A549 (cell line): ENCODE results near the gene GPR35. TPM values are rescaled to one million over a fixed set of nuclear protein-coding genes. Genes with fewer than 3 reads are reported as not detected.

Experiments used
- ATAC-seq, 2 experiments: fragments of 200-7000 bp in 1 of 2; fragments of >200 bp in 1 of 2; cut with Nextera tagmentation in 1 of 2; cut with Tn5 transposase in 1 of 2; 3 replicates each; pipeline versions ENCODE4 v1.8.0 to v1.9.1; 2018 to 2020; ENCODE audit warnings: mild to moderate bottlenecking in 1 of 2, moderate library complexity in 1 of 2
- CTCF ChIA-PET: fragments of 300-600 bp; sonication (Branson Sonifier 250); formaldehyde crosslinking; extraction: SDS; loops from one replicate; lab custom pipeline; 2021; ENCODE audit warnings: antibody characterized with exemption, inconsistent platforms; lab: Yijun Ruan, JAX
- POLR2A ChIA-PET: fragments of 350-600 bp; formaldehyde crosslinking; extraction: SDS; loops from one replicate; lab custom pipeline; 2021; ENCODE audit warnings: antibody characterized with exemption, inconsistent platforms; lab: Yijun Ruan, JAX
- DNase-seq, 2 experiments: peaks; one replicate each; pipeline versions ENCODE4 v3.0.0 to v3.0.0-alpha.2; 2011 to 2016; ENCODE audit warnings: low read depth in 1 of 2, low spot score in 1 of 2
- FAIRE-seq: peaks from 2 replicates; lab custom pipeline; 2011; peaks lifted over from hg19 to GRCh38; lab: Jason Lieb, UNC
- H3K27ac ChIP-seq, 2 experiments: fragments of >200 bp; sonication (Bioruptor Twin); formaldehyde crosslinking; 3 replicates each; pipeline ENCODE4 v1.5.1; 2016 to 2017
- H3K4me1 ChIP-seq: fragments of >200 bp; sonication (Bioruptor Twin); formaldehyde crosslinking; 3 replicates; pipeline ENCODE4 v1.6.1; 2016
- H3K4me2 ChIP-seq: fragments of >200 bp; sonication (Bioruptor Twin); formaldehyde crosslinking; 3 replicates; pipeline ENCODE4 v1.6.1; 2016
- H3K4me3 ChIP-seq: fragments of >200 bp; sonication (Bioruptor Twin); formaldehyde crosslinking; 3 replicates; pipeline ENCODE4 v1.5.1; 2016
- H3K9me3 ChIP-seq: fragments of >200 bp; sonication (Bioruptor Twin); formaldehyde crosslinking; 3 replicates; pipeline ENCODE4 v1.6.1; 2016
- CEBPB ChIP-seq, 2 experiments: fragments of >200 bp in 1 of 2; sonication (Bioruptor Twin) in 1 of 2; formaldehyde crosslinking in 1 of 2; IDR thresholded peaks; 2 replicates each; pipeline ENCODE4 v1.6.1; 2012 to 2016
- CHD2 ChIP-seq: fragments of 150-350 bp; IDR thresholded peaks from 2 replicates; pipeline ENCODE4 v1.6.1; 2014; ENCODE audit warnings: low read length; ENCODE audit not compliant: partially characterized antibody
- EHF ChIP-seq: fragments of 250-450 bp; sonication (Bioruptor Pico); IDR thresholded peaks from 2 replicates; pipeline ENCODE4 v1.5.0; 2020; ENCODE audit warnings: mild to moderate bottlenecking
- ESRRA ChIP-seq: fragments of 150-350 bp; IDR thresholded peaks from 2 replicates; pipeline ENCODE4 v1.6.1; 2014; ENCODE audit warnings: mild to moderate bottlenecking, low read length, borderline replicate concordance
- FOSB ChIP-seq: fragments of 250-450 bp; sonication (Bioruptor Pico); IDR thresholded peaks from 2 replicates; pipeline ENCODE4 v1.5.0; 2020; ENCODE audit warnings: mild to moderate bottlenecking, moderate library complexity
- FOSL2 ChIP-seq, 2 experiments: fragments of 450-650 bp in 1 of 2; fragments of >200 bp in 1 of 2; sonication (Bioruptor Twin) in 1 of 2; formaldehyde crosslinking; IDR thresholded peaks; 2 replicates each; pipeline versions ENCODE4 v1.5.0 to v1.6.1; 2016 to 2020; ENCODE audit warnings: mild to moderate bottlenecking in 1 of 2, moderate library complexity in 1 of 2
- FOXS1 ChIP-seq: fragments of 250-450 bp; sonication (Bioruptor Pico); IDR thresholded peaks from 2 replicates; pipeline ENCODE4 v1.5.0; 2020; ENCODE audit warnings: mild to moderate bottlenecking, moderate library complexity
- GATA3 ChIP-seq: IDR thresholded peaks from 2 replicates; pipeline ENCODE4 v1.6.1; 2012; ENCODE audit warnings: borderline replicate concordance
- HOXA7 ChIP-seq: fragments of 250-450 bp; sonication (Bioruptor Pico); IDR thresholded peaks from 2 replicates; pipeline ENCODE4 v1.5.0; 2020; ENCODE audit warnings: mild to moderate bottlenecking, moderate library complexity
- JUN ChIP-seq, 2 experiments: fragments of >200 bp; sonication (Bioruptor Twin); formaldehyde crosslinking; IDR thresholded peaks; 2 replicates in 1 of 2; 3 replicates in 1 of 2; pipeline ENCODE4 v1.6.1; 2016 to 2017
- MAFK ChIP-seq: fragments of 450-650 bp; IDR thresholded peaks from 2 replicates; pipeline ENCODE4 v1.6.1; 2014; ENCODE audit not compliant: partially characterized antibody
- MAZ ChIP-seq: fragments of 150-350 bp; IDR thresholded peaks from 2 replicates; pipeline ENCODE4 v1.6.1; 2014; ENCODE audit warnings: antibody characterized with exemption, low read depth, low read length, borderline replicate concordance
- MYC ChIP-seq: IDR thresholded peaks from 2 replicates; pipeline ENCODE4 v1.6.1; 2012; ENCODE audit warnings: mild to moderate bottlenecking, inconsistent platforms, low read length, improper control_type of control experiment, borderline replicate concordance
- NPAS2 ChIP-seq: fragments of 250-450 bp; sonication (Bioruptor Pico); IDR thresholded peaks from 2 replicates; pipeline ENCODE4 v1.8.0; 2022; ENCODE audit warnings: mild to moderate bottlenecking, moderate library complexity, borderline replicate concordance
- PHF8 ChIP-seq: fragments of 200-600 bp; sonication (generic); IDR thresholded peaks from 2 replicates; pipeline ENCODE4 v1.6.1; 2016; ENCODE audit warnings: low read depth, mild to moderate bottlenecking, antibody characterized with exemption, moderate library complexity, borderline replicate concordance
- POLR2A ChIP-seq: IDR thresholded peaks from 2 replicates; pipeline ENCODE4 v1.6.1; 2012; ENCODE audit warnings: mild to moderate bottlenecking, low read length
- POLR2AphosphoS2 ChIP-seq: conservative IDR thresholded peaks from 2 replicates; pipeline ENCODE4 v1.6.1; 2012; ENCODE audit warnings: low read length, improper control_type of control experiment, inconsistent platforms
- RAD21 ChIP-seq, 2 experiments: fragments of >200 bp in 1 of 2; sonication (Bioruptor Twin) in 1 of 2; formaldehyde crosslinking in 1 of 2; IDR thresholded peaks in 1 of 2; conservative IDR thresholded peaks in 1 of 2; 2 replicates in 1 of 2; 3 replicates in 1 of 2; pipeline ENCODE4 v1.6.1; 2012 to 2018; ENCODE audit warnings: inconsistent platforms in 1 of 2
- SMC3 ChIP-seq: fragments of >200 bp; sonication (Bioruptor Twin); formaldehyde crosslinking; IDR thresholded peaks from 3 replicates; pipeline ENCODE4 v1.6.1; 2018; ENCODE audit warnings: inconsistent platforms
- ZFP36 ChIP-seq: fragments of 450-650 bp; IDR thresholded peaks from 2 replicates; pipeline ENCODE4 v1.6.1; 2014; ENCODE audit warnings: borderline replicate concordance; ENCODE audit not compliant: partially characterized antibody
- WGBS: methylation state at CpG from one replicate; pipeline ENCODE4 v1.1.6; 2017; ENCODE audit errors: missing lambda C conversion rate; 5-methylcytosine and 5-hydroxymethylcytosine counted together
- polyA plus RNA-seq, 4 experiments: library from polyadenylated mRNA; depleted of rRNA in 3 of 4; stranded (reverse); fragments of >200 nt; fragmentation: RNase III in 1 of 4; extraction: RNeasy Plus Mini Kit Qiagen cat#74134 plus additional on column Dnase treatment in 1 of 4; gene quantifications; 2 replicates in 3 of 4; 3 replicates in 1 of 4; pipeline ENCODE4 v1.2.3, GENCODE V29; 2011 to 2017
- TF ChIP-seq, protein P1 (sequence below): IDR thresholded peaks from 2 replicates; pipeline ENCODE4 v1.6.1; 2012
- TF ChIP-seq, protein P2 (sequence below): fragments of 450-650 bp; IDR thresholded peaks from 2 replicates; pipeline ENCODE4 v1.6.1; 2014; ENCODE audit warnings: antibody characterized with exemption
- TF ChIP-seq, protein P3 (sequence below): fragments of 250-450 bp; sonication (Bioruptor Pico); IDR thresholded peaks from 2 replicates; pipeline ENCODE4 v1.5.0; 2021; ENCODE audit warnings: mild to moderate bottlenecking, moderate library complexity, borderline replicate concordance

Gene GPR35
- polyA plus RNA-seq, 2 of the 4 experiments (the other 2 are of a cell fraction) = 0.65 to 0.90 TPM

DNA sequence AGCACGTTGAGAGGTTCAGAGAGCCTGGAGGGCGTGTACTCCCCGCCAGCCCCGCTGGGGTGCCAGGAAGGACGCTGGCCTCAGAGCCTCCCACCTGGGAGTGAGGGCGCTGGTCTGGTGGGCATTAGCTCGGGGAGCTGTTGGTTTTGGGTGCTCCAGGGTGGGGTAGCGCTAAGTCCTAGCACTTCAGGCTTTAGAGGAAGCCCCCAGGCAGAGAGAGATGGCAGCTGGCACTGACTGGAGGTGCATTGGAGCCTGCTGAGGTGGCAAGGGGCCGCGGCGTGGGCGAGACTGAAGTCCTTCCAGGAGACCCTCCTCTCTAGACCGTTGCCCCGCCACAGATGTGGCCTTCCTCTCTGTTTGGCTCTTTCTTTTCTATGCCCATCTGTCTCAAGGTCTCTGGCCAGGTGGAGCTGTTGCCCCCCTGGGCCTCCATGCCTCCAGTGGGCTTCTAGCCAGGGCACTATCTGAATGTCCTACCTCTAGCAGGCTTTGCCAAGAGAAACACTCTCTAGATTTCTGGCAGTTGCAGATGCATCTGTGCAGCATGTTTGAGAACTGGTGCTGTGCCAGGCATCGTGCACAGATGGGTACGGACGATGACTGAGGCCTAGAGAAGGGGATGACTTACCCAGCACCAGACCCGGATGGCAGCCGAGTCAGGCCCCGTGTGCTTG lies 32.1 kb upstream of the GPR35 start (continued):
- TF ChIP-seq ZFP36 = no peak

DNA sequence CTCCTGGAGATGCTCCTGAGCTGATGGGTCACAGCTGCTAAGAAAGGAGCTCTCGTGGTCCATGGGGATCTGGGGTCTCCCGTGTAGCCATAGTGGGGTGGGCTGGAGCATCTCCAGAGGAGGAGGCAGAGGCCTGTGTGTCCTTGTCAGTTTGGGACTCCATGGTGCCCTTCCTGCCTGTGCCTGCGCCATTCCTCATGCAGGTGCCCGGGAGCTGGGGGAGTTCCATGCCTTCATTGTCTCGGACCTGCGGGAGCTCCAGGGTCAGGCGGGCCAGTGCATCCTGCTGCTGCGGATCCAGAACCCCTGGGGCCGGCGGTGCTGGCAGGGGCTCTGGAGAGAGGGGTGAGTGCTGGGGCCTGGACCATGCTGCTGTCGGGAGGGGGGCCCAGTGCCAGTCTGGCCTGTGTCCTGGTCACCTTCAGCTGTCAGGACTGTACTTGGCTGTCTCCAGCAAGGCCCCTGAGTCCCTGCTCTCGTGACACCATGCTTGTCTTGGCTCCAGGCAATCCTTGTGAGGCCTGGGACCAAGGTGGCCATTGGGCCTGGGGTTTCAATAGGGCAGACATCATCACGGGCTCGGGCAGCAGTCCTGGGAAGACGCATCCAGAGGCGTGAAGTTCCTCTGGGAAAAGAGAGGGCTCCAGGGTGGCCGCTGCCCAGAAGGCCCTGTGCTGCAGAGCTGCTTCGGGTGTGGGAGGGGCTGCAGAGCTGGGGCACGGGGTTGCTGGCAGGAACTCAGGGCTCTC lies 31.4 kb upstream of the GPR35 start:
- ChIA-PET CTCF (interaction anchor here (1.0 to 1.2 kb wide), 2 partner anchors 10 to 28 kb away, joined by 3 read pairs; no protein-coding TSS in a partner anchor), POLR2A (no interaction called here)
- no peaks in the 10 kb centered on the region for H3K4me1 ChIP-seq
- no peak overlapping the region for H3K4me2 ChIP-seq
- no peak overlapping the region for H3K27ac ChIP-seq
- TF ChIP-seq MYC (no peak), ESRRA (no peak), POLR2AphosphoS2 (no peak), HOXA7 (CRISPR knock-in tag) (no peak), ZFP36 (no peak), SMC3 (no peak), MAFK (no peak), FOXS1 (CRISPR knock-in tag) (no peak), JUN (IDR thresholded peaks at IDR 0.05) (no peak), PHF8 (no peak), POLR2A (no peak), GATA3 (no peak), RAD21 (conservative IDR thresholded peaks at IDR 0.05 in 1 of 2, IDR thresholded peaks at IDR 0.05 in 1 of 2) (no peak), FOSL2 (IDR thresholded peaks at IDR 0.05) (no peak), FOSL2 (CRISPR knock-in tag; IDR thresholded peaks at IDR 0.05) (no peak)
- TF ChIP-seq, protein P1, sequence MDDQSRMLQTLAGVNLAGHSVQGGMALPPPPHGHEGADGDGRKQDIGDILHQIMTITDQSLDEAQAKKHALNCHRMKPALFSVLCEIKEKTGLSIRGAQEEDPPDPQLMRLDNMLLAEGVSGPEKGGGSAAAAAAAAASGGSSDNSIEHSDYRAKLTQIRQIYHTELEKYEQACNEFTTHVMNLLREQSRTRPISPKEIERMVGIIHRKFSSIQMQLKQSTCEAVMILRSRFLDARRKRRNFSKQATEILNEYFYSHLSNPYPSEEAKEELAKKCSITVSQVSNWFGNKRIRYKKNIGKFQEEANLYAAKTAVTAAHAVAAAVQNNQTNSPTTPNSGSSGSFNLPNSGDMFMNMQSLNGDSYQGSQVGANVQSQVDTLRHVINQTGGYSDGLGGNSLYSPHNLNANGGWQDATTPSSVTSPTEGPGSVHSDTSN = no peak
- TF ChIP-seq, protein P2, sequence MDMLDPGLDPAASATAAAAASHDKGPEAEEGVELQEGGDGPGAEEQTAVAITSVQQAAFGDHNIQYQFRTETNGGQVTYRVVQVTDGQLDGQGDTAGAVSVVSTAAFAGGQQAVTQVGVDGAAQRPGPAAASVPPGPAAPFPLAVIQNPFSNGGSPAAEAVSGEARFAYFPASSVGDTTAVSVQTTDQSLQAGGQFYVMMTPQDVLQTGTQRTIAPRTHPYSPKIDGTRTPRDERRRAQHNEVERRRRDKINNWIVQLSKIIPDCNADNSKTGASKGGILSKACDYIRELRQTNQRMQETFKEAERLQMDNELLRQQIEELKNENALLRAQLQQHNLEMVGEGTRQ = no peak
- no peaks in the 10 kb centered on the region for H3K9me3 ChIP-seq
- no peak overlapping the region for H3K4me3 ChIP-seq
- ATAC-seq (no peak), DNase-seq (no peak), FAIRE-seq (no peak)
- WGBS = 95% methylated on average over 12 of the region's 19 CpGs

DNA sequence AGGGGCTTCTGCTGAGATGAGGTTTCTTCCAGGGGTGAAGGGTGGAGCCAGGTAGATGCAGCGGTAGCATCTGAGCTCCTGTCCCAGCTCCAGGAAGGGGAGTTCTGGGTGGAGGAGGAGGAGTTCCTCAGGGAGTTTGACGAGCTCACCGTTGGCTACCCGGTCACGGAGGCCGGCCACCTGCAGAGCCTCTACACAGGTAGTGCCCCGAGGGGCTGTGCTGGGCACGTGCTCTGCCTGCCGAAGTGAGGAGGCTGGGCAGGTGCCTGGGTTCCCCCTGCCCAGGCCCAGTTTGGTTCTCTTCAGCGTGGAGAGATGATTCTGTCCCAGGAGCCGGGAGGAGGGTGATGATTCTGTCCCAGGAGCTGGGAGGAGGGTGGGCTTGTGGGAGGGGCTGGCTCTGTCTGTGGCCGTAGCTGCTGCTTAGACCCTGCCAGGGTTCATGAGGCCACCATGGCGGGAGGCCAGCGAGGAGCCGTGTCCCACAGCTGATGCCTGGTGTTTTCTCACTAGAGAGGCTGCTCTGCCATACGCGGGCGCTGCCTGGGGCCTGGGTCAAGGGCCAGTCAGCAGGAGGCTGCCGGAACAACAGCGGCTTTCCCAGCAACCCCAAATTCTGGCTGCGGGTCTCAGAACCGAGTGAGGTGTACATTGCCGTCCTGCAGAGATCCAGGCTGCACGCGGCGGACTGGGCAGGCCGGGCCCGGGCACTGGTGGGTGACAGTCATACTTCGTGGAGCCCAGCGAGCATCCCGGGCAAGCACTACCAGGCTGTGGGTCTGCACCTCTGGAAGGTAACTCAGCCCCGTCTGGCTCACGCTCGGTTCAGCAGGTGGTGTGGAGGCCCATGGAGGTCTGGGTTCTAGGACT lies 30.5 kb upstream of the GPR35 start:
- no peak for FAIRE-seq
- H3K27ac ChIP-seq = no peak overlapping the region
- no peak overlapping the region for H3K4me2 ChIP-seq
- no peak for ATAC-seq
- POLR2A ChIA-PET = no interaction called here
- CTCF ChIA-PET = interaction anchor here (1.2 to 1.4 kb wide), 2 partner anchors 9 to 10 kb away, joined by 3 to 4 read pairs; partner anchors contain the start of gene CAPN10
- no peaks in the 10 kb centered on the region for H3K4me1 ChIP-seq
- no peak for DNase-seq
- no peaks in the 10 kb centered on the region for H3K9me3 ChIP-seq
- H3K4me3 ChIP-seq = no peak overlapping the region
- WGBS = 91% methylated on average over 24 of the region's 34 CpGs
- TF ChIP-seq, protein P2 = no peak
- TF ChIP-seq CEBPB (IDR thresholded peaks at IDR 0.05) (no peak), POLR2AphosphoS2 (no peak), NPAS2 (CRISPR knock-in tag) (no peak), CHD2 (no peak), FOSB (no peak), MAZ (no peak), EHF (CRISPR knock-in tag) (no peak)
- TF ChIP-seq, protein P3, sequence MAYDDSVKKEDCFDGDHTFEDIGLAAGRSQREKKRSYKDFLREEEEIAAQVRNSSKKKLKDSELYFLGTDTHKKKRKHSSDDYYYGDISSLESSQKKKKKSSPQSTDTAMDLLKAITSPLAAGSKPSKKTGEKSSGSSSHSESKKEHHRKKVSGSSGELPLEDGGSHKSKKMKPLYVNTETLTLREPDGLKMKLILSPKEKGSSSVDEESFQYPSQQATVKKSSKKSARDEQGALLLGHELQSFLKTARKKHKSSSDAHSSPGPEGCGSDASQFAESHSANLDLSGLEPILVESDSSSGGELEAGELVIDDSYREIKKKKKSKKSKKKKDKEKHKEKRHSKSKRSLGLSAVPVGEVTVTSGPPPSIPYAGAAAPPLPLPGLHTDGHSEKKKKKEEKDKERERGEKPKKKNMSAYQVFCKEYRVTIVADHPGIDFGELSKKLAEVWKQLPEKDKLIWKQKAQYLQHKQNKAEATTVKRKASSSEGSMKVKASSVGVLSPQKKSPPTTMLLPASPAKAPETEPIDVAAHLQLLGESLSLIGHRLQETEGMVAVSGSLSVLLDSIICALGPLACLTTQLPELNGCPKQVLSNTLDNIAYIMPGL (CRISPR knock-in tag) = no peak
